GM23338 (cell line): ENCODE data around the gene SOX13. TPM values are rescaled to one million over a fixed set of nuclear protein-coding genes. Genes with fewer than 3 reads are reported as not detected.

ENCODE experiments used
- ATAC-seq: fragments of 200-7000 bp; cut with Tn5 transposase; 3 replicates; pipeline ENCODE4 v1.9.1; 2020
- DNase-seq: peaks from one replicate; pipeline ENCODE4 v3.0.0-alpha.2; 2015; ENCODE audit warnings: low spot score
- H2AFZ ChIP-seq: fragments of 200-600 bp; sonication (generic); 2 replicates; pipeline ENCODE4 v1.8.0; 2016; ENCODE audit warnings: antibody characterized with exemption, mild to moderate bottlenecking, moderate library complexity
- H3F3A ChIP-seq: fragments of 200-600 bp; sonication (generic); replicated peaks from 2 replicates; pipeline ENCODE4 v1.8.0; 2017; ENCODE audit warnings: antibody characterized with exemption, mixed run types, low read depth
- H3K27ac ChIP-seq: fragments of 200-600 bp; sonication (generic); 2 replicates; pipeline ENCODE4 v1.6.1; 2016; ENCODE audit warnings: low read depth
- H3K27me3 ChIP-seq: fragments of 200-600 bp; sonication (generic); 2 replicates; pipeline ENCODE4 v1.8.0; 2016; ENCODE audit warnings: mild to moderate bottlenecking, mixed run types, moderate library complexity; ENCODE audit not compliant: insufficient read depth
- H3K36me3 ChIP-seq: fragments of 200-600 bp; sonication (generic); 2 replicates; pipeline ENCODE4 v1.8.0; 2016; ENCODE audit warnings: mild to moderate bottlenecking; ENCODE audit not compliant: insufficient read depth
- H3K4me1 ChIP-seq: fragments of 200-600 bp; sonication (generic); 2 replicates; pipeline ENCODE4 v1.8.0; 2016; ENCODE audit warnings: mild to moderate bottlenecking, moderate library complexity; ENCODE audit not compliant: insufficient read depth
- H3K4me2 ChIP-seq: fragments of 200-600 bp; sonication (generic); 2 replicates; pipeline ENCODE4 v1.7.1; 2017; ENCODE audit warnings: mixed run types
- H3K4me3 ChIP-seq: fragments of 200-600 bp; sonication (generic); 2 replicates; pipeline ENCODE4 v1.6.1; 2016; ENCODE audit warnings: mixed run types
- H3K79me2 ChIP-seq: fragments of 200-600 bp; sonication (generic); replicated peaks from 2 replicates; pipeline ENCODE4 v1.8.0; 2017; ENCODE audit warnings: mild to moderate bottlenecking; ENCODE audit not compliant: insufficient read depth
- H3K9me2 ChIP-seq: fragments of 200-600 bp; sonication (generic); 2 replicates; pipeline ENCODE4 v1.8.0; 2017; ENCODE audit not compliant: insufficient read depth
- H4K20me1 ChIP-seq: fragments of 200-600 bp; sonication (generic); replicated peaks from 2 replicates; pipeline ENCODE4 v1.8.0; 2017; ENCODE audit warnings: mild to moderate bottlenecking; ENCODE audit not compliant: insufficient read depth
- H3K27ac Mint-ChIP-seq: 2 replicates; pipeline ENCODE4 v1.8.0; 2020; ENCODE audit warnings: inconsistent platforms, mild to moderate bottlenecking, moderate library complexity, mixed read lengths
- H3K27me3 Mint-ChIP-seq: 3 replicates; pipeline ENCODE4 v1.8.0; 2022; ENCODE audit warnings: low read depth, mild to moderate bottlenecking, moderate library complexity, mixed read lengths, inconsistent platforms; ENCODE audit not compliant: insufficient read depth, poor library complexity
- H3K36me3 Mint-ChIP-seq: 3 replicates; pipeline ENCODE4 v1.8.0; 2021; ENCODE audit warnings: low read depth, mild to moderate bottlenecking, inconsistent platforms, moderate library complexity, mixed read lengths
- H3K4me1 Mint-ChIP-seq: 3 replicates; pipeline ENCODE4 v1.8.0; 2020; ENCODE audit warnings: mild to moderate bottlenecking, inconsistent platforms, mixed read lengths
- H3K4me3 Mint-ChIP-seq: 3 replicates; pipeline ENCODE4 v1.8.0; 2021; ENCODE audit warnings: moderate library complexity, mild to moderate bottlenecking, inconsistent platforms, mixed read lengths
- H3K9me3 Mint-ChIP-seq: 3 replicates; pipeline ENCODE4 v1.8.0; 2020; ENCODE audit warnings: moderate library complexity, mild to moderate bottlenecking, inconsistent platforms, mixed read lengths
- CTCF ChIP-seq, 2 experiments: fragments of 200-600 bp in 1 of 2; sonication (generic) in 1 of 2; conservative IDR thresholded peaks; 2 replicates each; pipeline versions ENCODE4 v1.5.1 to v1.6.1; 2016 to 2017; ENCODE audit warnings: antibody characterized with exemption in 2 of 2, low read depth in 2 of 2, mild to moderate bottlenecking in 2 of 2, moderate library complexity in 1 of 2
- EZH2phosphoT487 ChIP-seq: fragments of 200-600 bp; sonication (generic); IDR thresholded peaks from one replicate; pipeline ENCODE4 v1.8.1; 2018; ENCODE audit warnings: antibody characterized with exemption; ENCODE audit not compliant: unreplicated experiment
- JUNB ChIP-seq: IDR thresholded peaks from one replicate; pipeline ENCODE4 v1.6.1; 2016; ENCODE audit warnings: antibody characterized with exemption; ENCODE audit not compliant: unreplicated experiment
- NANOG ChIP-seq: IDR thresholded peaks from 2 replicates; pipeline ENCODE4 v1.6.1; 2016; ENCODE audit warnings: antibody characterized with exemption, borderline replicate concordance
- ZNF114 ChIP-seq: fragments of 250-450 bp; sonication (Bioruptor Pico); IDR thresholded peaks from 2 replicates; pipeline ENCODE4 v1.5.0; 2020; ENCODE audit warnings: mild to moderate bottlenecking, moderate library complexity
- ZNF462 ChIP-seq: fragments of 250-450 bp; sonication (Bioruptor Pico); IDR thresholded peaks from 2 replicates; pipeline ENCODE4 v1.5.0; 2020; ENCODE audit warnings: mild to moderate bottlenecking, moderate library complexity
- polyA plus RNA-seq: library from polyadenylated mRNA; unstranded; fragments of >200 nt; fragmentation: Nextera tagmentation; extraction: Ambion mirVana; gene quantifications from 2 replicates; pipeline ENCODE4 v1.2.1, GENCODE V29; 2016
- total RNA-seq: library from RNA; depleted of rRNA; stranded (reverse); fragments of >200 nt; shearing (Covaris generic); gene quantifications from 2 replicates; pipeline ENCODE4 v1.2.3, GENCODE V29; 2014

SOX13 gene
- total and polyA plus RNA-seq, 2 experiments from 2014 or later: 28.6 to 123 TPM

GRCh38 chr1:204027446-204027845, 45.5 kb upstream of the SOX13 start:
- peaks cover 5% of the 10 kb centered on the region for H3K27me3 Mint-ChIP-seq
- peaks cover 22% of the 10 kb centered on the region for H3K4me1 ChIP-seq
- H3K27ac Mint-ChIP-seq: no peak overlapping the region
- H3K9me2 ChIP-seq: no peaks in the 10 kb centered on the region
- no peaks in the 10 kb centered on the region for H3K36me3 Mint-ChIP-seq
- no peaks in the 10 kb centered on the region; the same call in 1 of the 2 replicates for H3K36me3 ChIP-seq
- H3K4me3 Mint-ChIP-seq: no peak overlapping the region
- 0 out of 2 replicates have a peak overlapping the region, but pooled peaks have one; percentile 21 for H3K4me2 ChIP-seq
- H3K27me3 ChIP-seq: no peaks in the 10 kb centered on the region
- peaks cover 19% of the 10 kb centered on the region for H3K4me1 Mint-ChIP-seq
- no peaks in the 10 kb centered on the region for H3K79me2 ChIP-seq
- H2AFZ ChIP-seq: peak overlapping the region; percentile 99; the same call in 1 of the 2 replicates
- no peak for TF ChIP-seq EZH2phosphoT487
- no peak for TF ChIP-seq ZNF462
- no peak for TF ChIP-seq JUNB
- no peak for DNase-seq
- no peaks in the 10 kb centered on the region for H4K20me1 ChIP-seq
- no peak overlapping the region for H3K4me3 ChIP-seq
- no peaks in the 10 kb centered on the region for H3F3A ChIP-seq
- no peak for ATAC-seq
- no peaks in the 10 kb centered on the region for H3K9me3 Mint-ChIP-seq
- H3K27ac ChIP-seq: no peak overlapping the region

GRCh38 chr1:204029016-204029415, 43.9 kb upstream of the SOX13 start:
- no peaks in the 10 kb centered on the region for H3K27me3 ChIP-seq
- peak overlapping the region; percentile 86 for H2AFZ ChIP-seq
- H3K4me3 Mint-ChIP-seq: no peak overlapping the region
- H3K4me1 Mint-ChIP-seq: peaks cover 19% of the 10 kb centered on the region
- H3K27ac Mint-ChIP-seq: no peak overlapping the region
- peak; percentile 12; the same call in 2 of the 3 replicates for ATAC-seq
- H3K27me3 Mint-ChIP-seq: peaks cover 5% of the 10 kb centered on the region
- H3K36me3 ChIP-seq: no peaks in the 10 kb centered on the region; the same call in 1 of the 2 replicates
- H3F3A ChIP-seq: no peaks in the 10 kb centered on the region
- no peak overlapping the region for H3K4me3 ChIP-seq
- DNase-seq: no peak
- H3K4me1 ChIP-seq: peaks cover 22% of the 10 kb centered on the region
- no peak overlapping the region for H3K4me2 ChIP-seq
- H3K9me3 Mint-ChIP-seq: no peaks in the 10 kb centered on the region
- no peak overlapping the region for H3K27ac ChIP-seq
- TF ChIP-seq NANOG (no peak), CTCF (conservative IDR thresholded peaks at IDR 0.05; ENCODE audit: low read depth in 2 of 2) (no peak), ZNF114 (CRISPR knock-in tag) (no peak)
- no peaks in the 10 kb centered on the region for H4K20me1 ChIP-seq
- no peaks in the 10 kb centered on the region for H3K9me2 ChIP-seq
- H3K79me2 ChIP-seq: no peaks in the 10 kb centered on the region
- H3K36me3 Mint-ChIP-seq: no peaks in the 10 kb centered on the region
